Gastroesophageal sphincter (tissue), 4 donors: ENCODE results near the gene HLCS. TPM values are rescaled to one million over a fixed set of nuclear protein-coding genes. Genes with fewer than 3 reads are reported as not detected.

Source experiments
- ATAC-seq: fragments of 150-250 bp; one replicate; pipeline ENCODE4 v1.9.1; 2016; ENCODE audit warnings: mild to moderate bottlenecking, moderate library complexity
- H3K27ac ChIP-seq, 4 donors: fragments of 200-600 bp; sonication (generic) in 3 of 4; 1 replicate in 3 of 4; 2 replicates in 1 of 4; pipeline ENCODE4 v1.5.1; 2016 to 2019
- H3K27me3 ChIP-seq: fragments of 200-600 bp; sonication (generic); one replicate; pipeline ENCODE4 v1.5.1; 2019
- H3K36me3 ChIP-seq, 2 donors: fragments of 200-600 bp; sonication (generic); one replicate each; pipeline ENCODE4 v1.5.1; 2019; ENCODE audit warnings: control low read depth in 1 of 2
- H3K4me1 ChIP-seq, 3 donors: fragments of 200-600 bp; sonication (generic); 1 replicate in 2 of 3; 2 replicates in 1 of 3; pipeline ENCODE4 v1.5.1; 2016 to 2019; ENCODE audit warnings: control low read depth in 2 of 3
- H3K4me3 ChIP-seq, 2 donors: fragments of 200-600 bp; sonication (generic); one replicate each; pipeline ENCODE4 v1.5.1; 2019; ENCODE audit warnings: mild to moderate bottlenecking in 1 of 2, moderate library complexity in 1 of 2
- H3K9me3 ChIP-seq, 3 donors: fragments of 200-600 bp; sonication (generic); one replicate each; pipeline ENCODE4 v1.5.1; 2017 to 2019; ENCODE audit warnings: control low read depth in 2 of 3
- EP300 ChIP-seq: sonication (generic); formaldehyde crosslinking; IDR thresholded peaks from one replicate; pipeline ENCODE4 v1.6.1; 2017; ENCODE audit warnings: antibody characterized with exemption, mild to moderate bottlenecking
- POLR2A ChIP-seq, 2 donors: fragments of 450-650 bp; IDR thresholded peaks; one replicate each; pipeline ENCODE4 v1.6.1; 2017; ENCODE audit warnings: antibody characterized with exemption in 2 of 2, mild to moderate bottlenecking in 2 of 2, moderate library complexity in 1 of 2
- POLR2AphosphoS5 ChIP-seq: sonication (generic); formaldehyde crosslinking; IDR thresholded peaks from one replicate; pipeline ENCODE4 v1.6.1; 2017; ENCODE audit warnings: antibody characterized with exemption
- WGBS, 2 donors: methylation state at CpG; one replicate each; pipeline ENCODE4 v1.1.5; 2018; ENCODE audit warnings: low coverage in 1 of 2; 5-methylcytosine and 5-hydroxymethylcytosine counted together
- total RNA-seq, 4 donors: library from RNA; depleted of rRNA; stranded (reverse); fragments of >200 nt; gene quantifications; one replicate each; pipeline ENCODE4 v1.1.0, GENCODE V29; 2016
- TF ChIP-seq, protein P1 (sequence below), 4 experiments: fragments of 200-600 bp in 2 of 4; fragments of 450-650 bp in 2 of 4; sonication (generic) in 1 of 4; IDR thresholded peaks; one replicate each; pipeline ENCODE4 v1.5.1; 2017 to 2019; ENCODE audit warnings: antibody characterized with exemption in 4 of 4, mild to moderate bottlenecking in 2 of 4, moderate library complexity in 2 of 4

Gene HLCS
- total RNA-seq, 4 donors from 2014 or later, result 14.4 to 33.3 (median 24.9) TPM

DNA sequence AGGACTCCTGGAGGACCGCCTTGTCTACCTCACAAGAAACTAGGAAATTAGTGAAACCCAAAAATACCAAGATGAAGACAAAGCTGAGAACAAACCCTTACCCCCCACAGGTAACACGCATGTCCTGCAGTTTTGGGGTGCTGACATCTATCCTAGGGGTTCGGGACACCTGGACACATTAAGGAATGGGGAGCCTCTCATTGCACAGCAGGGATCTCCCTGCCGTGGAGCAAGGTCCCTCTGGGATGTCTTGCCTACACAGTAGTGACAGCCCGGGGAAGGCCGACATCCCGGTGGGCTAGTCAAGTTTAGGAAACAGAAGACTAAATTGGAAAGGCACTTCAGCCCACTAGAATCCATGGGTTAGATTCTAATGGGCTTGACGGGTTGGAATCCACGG, 223.0 kb downstream of the HLCS start:
- no peak for TF ChIP-seq POLR2AphosphoS5
- no peak for TF ChIP-seq EP300
- TF ChIP-seq, protein P1, sequence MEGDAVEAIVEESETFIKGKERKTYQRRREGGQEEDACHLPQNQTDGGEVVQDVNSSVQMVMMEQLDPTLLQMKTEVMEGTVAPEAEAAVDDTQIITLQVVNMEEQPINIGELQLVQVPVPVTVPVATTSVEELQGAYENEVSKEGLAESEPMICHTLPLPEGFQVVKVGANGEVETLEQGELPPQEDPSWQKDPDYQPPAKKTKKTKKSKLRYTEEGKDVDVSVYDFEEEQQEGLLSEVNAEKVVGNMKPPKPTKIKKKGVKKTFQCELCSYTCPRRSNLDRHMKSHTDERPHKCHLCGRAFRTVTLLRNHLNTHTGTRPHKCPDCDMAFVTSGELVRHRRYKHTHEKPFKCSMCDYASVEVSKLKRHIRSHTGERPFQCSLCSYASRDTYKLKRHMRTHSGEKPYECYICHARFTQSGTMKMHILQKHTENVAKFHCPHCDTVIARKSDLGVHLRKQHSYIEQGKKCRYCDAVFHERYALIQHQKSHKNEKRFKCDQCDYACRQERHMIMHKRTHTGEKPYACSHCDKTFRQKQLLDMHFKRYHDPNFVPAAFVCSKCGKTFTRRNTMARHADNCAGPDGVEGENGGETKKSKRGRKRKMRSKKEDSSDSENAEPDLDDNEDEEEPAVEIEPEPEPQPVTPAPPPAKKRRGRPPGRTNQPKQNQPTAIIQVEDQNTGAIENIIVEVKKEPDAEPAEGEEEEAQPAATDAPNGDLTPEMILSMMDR (IDR thresholded peaks at IDR 0.05), result no peak
- TF ChIP-seq POLR2A (IDR thresholded peaks at IDR 0.05), result no peak
- Histone ChIP-seq H3K4me3 (no peak overlapping the region), H3K36me3 (no peaks in the 10 kb centered on the region), H3K27ac (no peak overlapping the region), H3K27me3 (peaks cover 54% of the 10 kb centered on the region), H3K4me1 (peaks cover 0 to 25% (median 0%) of the 10 kb centered on the region in 3 donors), H3K9me3 (no peaks in the 10 kb centered on the region)
- whole genome bisulfite sequencing, 2 donors, result 92 to 94% methylated on average over 2 of the region's 9 CpGs
- ATAC-seq, result no peak

DNA sequence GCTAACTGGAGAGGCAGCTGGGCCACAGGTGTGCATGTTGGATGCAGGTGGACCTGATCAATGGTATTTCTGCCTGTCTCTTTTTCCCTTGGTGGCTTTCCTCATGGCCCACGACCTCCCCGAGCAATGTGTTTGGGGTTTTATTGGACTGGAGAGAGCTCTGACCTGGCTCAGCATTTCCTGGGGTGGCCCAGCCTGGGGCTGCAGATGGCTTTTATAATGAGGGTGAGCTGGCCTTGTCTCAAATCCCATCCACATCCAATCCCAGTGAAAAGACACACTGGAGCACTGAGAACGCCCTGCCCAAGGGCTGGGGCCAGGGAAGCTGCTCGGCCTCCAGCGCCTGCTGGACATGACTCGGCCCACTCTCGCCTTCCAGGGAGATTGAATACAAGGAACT, 223.5 kb downstream of the HLCS start:
- H3K9me3 ChIP-seq, result no peaks in the 10 kb centered on the region
- no peak overlapping the region for H3K4me3 ChIP-seq
- no CpG with 5 or more reads among the region's 7 CpGs for WGBS, 2 donors
- no peak overlapping the region for H3K27ac ChIP-seq
- H3K27me3 ChIP-seq, result peaks cover 49% of the 10 kb centered on the region
- H3K36me3 ChIP-seq, result no peaks in the 10 kb centered on the region
- TF ChIP-seq POLR2A (IDR thresholded peaks at IDR 0.05) (no peak), POLR2AphosphoS5 (no peak), EP300 (no peak)
- TF ChIP-seq, protein P1 (IDR thresholded peaks at IDR 0.05), result no peak
- peaks cover 0 to 21% (median 0%) of the 10 kb centered on the region in 3 donors for H3K4me1 ChIP-seq
- ATAC-seq, result no peak

DNA sequence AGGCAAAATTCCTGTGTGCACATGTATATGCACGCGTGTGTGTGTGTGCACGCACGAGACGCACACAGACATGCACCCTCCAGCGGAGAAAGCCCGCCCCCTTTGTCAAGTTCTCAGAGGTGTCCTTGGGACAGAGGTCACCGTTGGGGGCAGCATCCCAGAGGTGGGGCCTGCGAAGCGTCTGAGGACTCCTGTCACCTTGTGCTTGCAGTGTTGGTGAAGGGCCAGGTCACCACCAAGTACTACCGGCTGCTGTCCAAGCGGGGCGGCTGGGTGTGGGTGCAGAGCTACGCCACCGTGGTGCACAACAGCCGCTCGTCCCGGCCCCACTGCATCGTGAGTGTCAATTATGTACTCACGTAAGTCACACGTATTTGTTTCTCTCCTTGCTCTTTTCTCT, 225.0 kb downstream of the HLCS start:
- Histone ChIP-seq H3K27me3 (peaks cover 37% of the 10 kb centered on the region), H3K9me3 (no peaks in the 10 kb centered on the region), H3K4me1 (peaks cover 0 to 10% (median 0%) of the 10 kb centered on the region in 3 donors), H3K27ac (no peak overlapping the region), H3K4me3 (no peak overlapping the region), H3K36me3 (no peaks in the 10 kb centered on the region)
- 88 to 89% methylated on average over 3 to 17 of the region's 21 CpGs for WGBS, 2 donors
- no peak for ATAC-seq
- TF ChIP-seq POLR2A (IDR thresholded peaks at IDR 0.05), result no peak
- no peak for TF ChIP-seq POLR2AphosphoS5
- TF ChIP-seq, protein P1 (IDR thresholded peaks at IDR 0.05), result no peak
- TF ChIP-seq EP300, result no peak

DNA sequence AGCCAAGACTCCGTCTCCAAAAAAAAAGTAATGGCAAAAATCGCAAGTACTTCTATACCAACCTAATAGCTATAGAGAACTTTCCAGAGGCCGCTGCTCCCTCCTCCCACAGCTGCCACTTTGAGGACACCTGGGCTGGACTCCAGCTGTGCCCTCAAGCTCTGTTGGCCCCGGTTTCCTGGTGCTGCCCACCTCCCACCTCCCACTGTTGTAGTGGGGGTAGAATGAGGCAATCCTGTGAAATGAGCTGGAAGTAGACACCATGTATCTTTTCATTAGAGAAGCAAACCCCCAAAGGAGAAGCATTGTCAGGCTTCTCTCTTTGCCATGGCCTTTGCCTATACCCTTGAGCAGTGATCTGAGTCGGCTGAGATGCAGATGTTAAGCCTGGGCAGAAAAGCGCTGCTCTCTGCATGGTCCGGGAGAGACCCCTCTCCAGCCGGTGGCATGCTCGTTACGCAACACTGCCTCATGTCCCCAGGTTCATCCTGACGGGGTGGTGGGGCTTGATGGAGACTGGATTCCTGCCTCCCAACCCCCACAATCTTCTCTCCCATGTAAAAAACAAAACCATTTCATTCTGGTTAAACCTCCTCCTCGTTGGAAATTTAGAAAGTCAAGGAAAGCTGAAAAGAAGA, 227.9 kb downstream of the HLCS start:
- Histone ChIP-seq H3K4me3 (no peak overlapping the region), H3K27ac (no peak overlapping the region), H3K9me3 (peaks cover 0 to 9% (median 0%) of the 10 kb centered on the region in 3 donors), H3K4me1 (no peaks in the 10 kb centered on the region), H3K27me3 (peaks cover 42% of the 10 kb centered on the region), H3K36me3 (no peaks in the 10 kb centered on the region)
- no peak for TF ChIP-seq POLR2AphosphoS5
- TF ChIP-seq, protein P1 (IDR thresholded peaks at IDR 0.05), result no peak
- no peak for TF ChIP-seq EP300
- TF ChIP-seq POLR2A (IDR thresholded peaks at IDR 0.05), result no peak
- 68 to 75% methylated on average over 8 to 11 of the region's 12 CpGs for WGBS, 2 donors
- ATAC-seq, result no peak

DNA sequence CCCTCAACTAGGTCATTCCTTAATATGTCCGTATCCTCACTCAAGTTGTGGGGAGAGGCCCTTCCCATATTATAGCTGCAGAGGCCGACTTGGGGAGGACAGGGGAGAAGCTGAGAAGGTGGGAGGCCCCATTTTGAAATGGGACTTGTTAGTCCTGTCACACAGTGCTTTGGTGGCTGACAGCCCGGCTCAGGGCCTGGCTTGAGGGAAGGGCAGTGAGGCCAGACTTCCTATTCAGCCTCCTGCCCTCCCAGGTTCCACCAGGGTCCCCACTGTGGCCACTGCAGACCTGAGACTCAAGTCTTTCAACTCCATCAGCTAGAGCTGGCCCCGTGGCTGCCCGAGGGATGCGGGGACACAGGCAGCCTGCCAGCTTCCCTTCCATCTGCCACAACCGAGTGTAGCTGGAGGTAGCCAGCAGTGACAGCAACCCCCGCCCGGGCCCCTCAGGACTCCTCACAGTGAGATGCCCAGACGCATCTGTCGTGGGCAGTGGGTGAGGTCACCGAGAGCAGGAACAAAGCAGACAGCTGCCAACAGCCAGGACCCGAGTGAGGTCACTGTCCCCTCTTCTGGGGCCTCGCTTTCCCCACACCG, 230.6 kb downstream of the HLCS start:
- no peak for TF ChIP-seq POLR2A (IDR thresholded peaks at IDR 0.05)
- H3K27ac ChIP-seq, result no peak overlapping the region
- H3K27me3 ChIP-seq, result peaks cover 56% of the 10 kb centered on the region
- no peak overlapping the region for H3K4me3 ChIP-seq
- no peak for ATAC-seq
- H3K4me1 ChIP-seq, result no peaks in the 10 kb centered on the region
- peaks cover 0 to 9% (median 0%) of the 10 kb centered on the region in 3 donors for H3K9me3 ChIP-seq
- 40 to 75% methylated on average over 1 to 2 of the region's 15 CpGs for WGBS, 2 donors
- no peaks in the 10 kb centered on the region for H3K36me3 ChIP-seq
